Left colon (tissue), 2 donors: ENCODE data around the gene AEN. TPM values are rescaled to one million over a fixed set of nuclear protein-coding genes. Genes with fewer than 3 reads are reported as not detected.
A peak's percentile ranks its signal among the peaks of the same experiment; 100 is the strongest.
"Not testable (repeated sequence)": the region's sequence is repeated elsewhere in the genome, so short reads cannot be mapped to it uniquely, and the experiment has no call there.

ENCODE experiments used
- ATAC-seq: fragments of 200-7000 bp; cut with Tn5 transposase; one replicate; pipeline ENCODE4 v1.9.1; 2020; ENCODE audit warnings: mild to moderate bottlenecking, moderate library complexity
- DNase-seq, 2 donors: peaks; one replicate each; pipeline ENCODE4 v3.0.0-alpha.2; 2020
- intact Hi-C, 2 donors: fragments of 100-400 bp; cut with DNase I in 1 of 2; cut with micrococcal nuclease in 1 of 2; formaldehyde crosslinking; loops; one replicate each; pipeline versions ENCODE4 v1.11.2 to v1.14.0; 2022; cut with DNase I, micrococcal nuclease
- total RNA-seq, 2 donors: library from RNA; stranded (reverse); fragmentation: NEBNext Ultra II Directional; extraction: Animal tissue kit (Norgen Biotek cat#: 25700); gene quantifications; one replicate each; pipeline ENCODE4 v1.2.1, GENCODE V29; 2021
- donor health status: DM: no; HTN: no; CAD: no.
- donor health status: DM: yes; HTN: yes; CAD: no.

Gene AEN
- total RNA-seq, 2 donors from 2014 or later: 11.4 to 16.9 TPM

GRCh38 chr15:88627463-88627862 is 6.3 kb downstream of the AEN start:
- intact Hi-C loops: loop anchor here in 1 of 2 donors (10.0 kb wide), 1 partner anchor 153 kb away; no protein-coding TSS in a partner anchor
- ATAC-seq (peak; percentile 64), DNase-seq (peak; percentile 62 to 71)

- ATAC-seq: no peak
- intact Hi-C loops: loop anchor here in 1 of 2 donors (10.0 kb wide), 1 partner anchor 153 kb away; no protein-coding TSS in a partner anchor
- DNase-seq: no peak
Measured at GRCh38 chr15:88628018-88628654, 7.0 kb downstream of the AEN start.

GRCh38 chr15:88629071-88629470 is 7.9 kb downstream of the AEN start:
- intact Hi-C loops: loop anchor here in 1 of 2 donors (10.0 kb wide), 1 partner anchor 154 kb away; no protein-coding TSS in a partner anchor
- ATAC-seq: no peak
- no peak for DNase-seq

GRCh38 chr15:88630141-88630721 is 9.1 kb downstream of the AEN start:
- DNase-seq: peak; percentile 57 to 59
- peak; percentile 79 for ATAC-seq
- intact Hi-C loops: no loop called here

GRCh38 chr15:88630798-88631463 is 9.8 kb downstream of the AEN start:
- ATAC-seq (no peak), DNase-seq (no peak)
- intact Hi-C loops: no loop called here

- ATAC-seq: no peak
- no peak for DNase-seq
- intact Hi-C loops: no loop called here
Measured at GRCh38 chr15:88631464-88632028, 10.4 kb downstream of the AEN start.

- DNase-seq, intact Hi-C loops, ATAC-seq: not testable (repeated sequence)
Measured at GRCh38 chr15:88632797-88633196, 11.7 kb downstream of the AEN start.

- intact Hi-C loops: no loop called here
- DNase-seq (no peak), ATAC-seq (no peak)
Measured at GRCh38 chr15:88634449-88634848, 13.3 kb downstream of the AEN start.

GRCh38 chr15:88635318-88635717 is 14.2 kb downstream of the AEN start:
- no peak for DNase-seq
- intact Hi-C loops: no loop called here
- no peak for ATAC-seq

GRCh38 chr15:88636050-88636449 is 14.9 kb downstream of the AEN start:
- DNase-seq: peak; percentile 61 to 67
- intact Hi-C loops: no loop called here
- ATAC-seq: peak; percentile 24

GRCh38 chr15:88636654-88637053 is 15.5 kb downstream of the AEN start:
- intact Hi-C loops: no loop called here
- DNase-seq (no peak), ATAC-seq (no peak)

GRCh38 chr15:88637436-88637835 is 16.3 kb downstream of the AEN start:
- intact Hi-C loops: no loop called here
- DNase-seq (no peak), ATAC-seq (no peak)

- intact Hi-C loops: no loop called here
- peak in 1 of 2 donors; percentile 53 for DNase-seq
- peak; percentile 29 for ATAC-seq
Measured at GRCh38 chr15:88637841-88638625, 16.9 kb downstream of the AEN start.

GRCh38 chr15:88638626-88639372 is 17.7 kb downstream of the AEN start, which contains the start of gene ISG20:
Gene ISG20, plus strand, starts transcription at chr15:88639016. Its CDS starts 351 bp downstream, at chr15:88639367.
- ATAC-seq (peak; percentile 78), DNase-seq (peak; percentile 92 to 98)
- intact Hi-C loops: no loop called here

GRCh38 chr15:88641959-88642452 is 20.9 kb downstream of the AEN start:
- intact Hi-C loops: no loop called here
- no peak for ATAC-seq
- no peak for DNase-seq

GRCh38 chr15:88642514-88642913 is 21.4 kb downstream of the AEN start:
- DNase-seq, ATAC-seq, intact Hi-C loops: not testable (repeated sequence)

- ATAC-seq (no peak), DNase-seq (peak in 1 of 2 donors; percentile 2)
- intact Hi-C loops: no loop called here
Measured at GRCh38 chr15:88644741-88645140, 23.6 kb downstream of the AEN start.
